H1 (cell line): ENCODE measurements around the gene NOXO1. TPM values are rescaled to one million over a fixed set of nuclear protein-coding genes. Genes with fewer than 3 reads are reported as not detected.
A peak's percentile ranks its signal among the peaks of the same experiment; 100 is the strongest.

Source experiments
- CTCF ChIA-PET: fragments of 300-600 bp; sonication (Branson Sonifier 250); formaldehyde crosslinking; loops from one replicate; lab custom pipeline; 2021; ENCODE audit not compliant: partially characterized antibody; lab: Charles Lee
- POLR2A ChIA-PET: fragments of 300-600 bp; sonication (Branson Sonifier 250); formaldehyde crosslinking; loops from one replicate; lab custom pipeline; 2021; ENCODE audit warnings: inconsistent platforms; ENCODE audit not compliant: partially characterized antibody; lab: Charles Lee
- DNase-seq, 2 experiments: peaks; one replicate each; pipeline versions ENCODE4 v3.0.0 to v3.0.0-alpha.2; 2010 to 2022; ENCODE audit warnings: low spot score in 2 of 2, low read depth in 1 of 2, mixed read lengths in 1 of 2
- FAIRE-seq: peaks from 2 replicates; lab custom pipeline; 2011; peaks lifted over from hg19 to GRCh38; lab: Jason Lieb, UNC
- H2AFZ ChIP-seq: 2 replicates; pipeline ENCODE4 v1.8.1; 2012; ENCODE audit warnings: low read length, inconsistent platforms
- H2AK5ac ChIP-seq: 2 replicates; pipeline ENCODE4 v1.6.1; 2013; ENCODE audit warnings: low read depth, low read length
- H2BK120ac ChIP-seq: replicated peaks from 2 replicates; pipeline ENCODE3; 2013; ENCODE audit warnings: low read depth, low read length, inconsistent platforms
- H2BK12ac ChIP-seq: 2 replicates; pipeline ENCODE4 v1.6.1; 2013; ENCODE audit warnings: low read depth, low read length
- H2BK15ac ChIP-seq: 2 replicates; pipeline ENCODE4 v1.6.1; 2013; ENCODE audit warnings: low read length
- H2BK20ac ChIP-seq: 2 replicates; pipeline ENCODE4 v1.6.1; 2013; ENCODE audit warnings: low read length
- H2BK5ac ChIP-seq: 2 replicates; pipeline ENCODE4 v1.6.1; 2013; ENCODE audit warnings: low read depth, low read length
- H3K14ac ChIP-seq: 2 replicates; pipeline ENCODE4 v1.6.1; 2013; ENCODE audit warnings: inconsistent platforms; ENCODE audit not compliant: insufficient read length
- H3K18ac ChIP-seq: 2 replicates; pipeline ENCODE4 v1.6.1; 2013; ENCODE audit warnings: low read length; ENCODE audit errors: extremely low read depth
- H3K23ac ChIP-seq: 2 replicates; pipeline ENCODE4 v1.6.1; 2013; ENCODE audit warnings: inconsistent platforms; ENCODE audit not compliant: insufficient read length
- H3K23me2 ChIP-seq: 2 replicates; pipeline ENCODE4 v1.6.1; 2013; ENCODE audit warnings: low read depth, low read length
- H3K27ac ChIP-seq: 2 replicates; pipeline ENCODE4 v1.6.1; 2011; ENCODE audit warnings: low read depth, low read length, inconsistent platforms
- H3K27me3 ChIP-seq, 4 experiments: replicated peaks in 1 of 4; 1 replicate in 1 of 4; 2 replicates in 3 of 4; pipeline versions ENCODE4 v1.6.1 to v1.8.1; 2011 to 2013; ENCODE audit warnings: low read length in 3 of 4, mild to moderate bottlenecking in 3 of 4, inconsistent platforms in 2 of 4, mixed read lengths in 2 of 4, moderate library complexity in 1 of 4; ENCODE audit not compliant: control insufficient read depth in 3 of 4, insufficient read depth in 3 of 4; ENCODE audit errors: extremely low read depth in 1 of 4
- H3K36me3 ChIP-seq, 4 experiments: 2 replicates each; pipeline versions ENCODE4 v1.6.1 to v1.8.1; 2011 to 2013; ENCODE audit warnings: mild to moderate bottlenecking in 4 of 4, low read length in 3 of 4, moderate library complexity in 2 of 4, control low read depth in 1 of 4, inconsistent platforms in 1 of 4; ENCODE audit not compliant: insufficient read depth in 4 of 4, control insufficient read depth in 2 of 4
- H3K4ac ChIP-seq: replicated peaks from 2 replicates; pipeline ENCODE3; 2013; ENCODE audit warnings: low read length, low read depth, mixed read lengths, inconsistent platforms; ENCODE audit not compliant: insufficient read length
- H3K4me1 ChIP-seq, 4 experiments: replicated peaks in 1 of 4; 1 replicate in 1 of 4; 2 replicates in 3 of 4; pipeline versions ENCODE4 v1.6.1 to v1.8.1; 2011 to 2013; ENCODE audit warnings: low read length in 3 of 4, inconsistent platforms in 2 of 4, mixed read lengths in 1 of 4; ENCODE audit not compliant: insufficient read depth in 4 of 4, control insufficient read depth in 3 of 4
- H3K4me2 ChIP-seq, 2 experiments: 2 replicates each; pipeline versions ENCODE4 v1.6.1 to v1.8.1; 2011 to 2013; ENCODE audit warnings: low read depth in 2 of 2, low read length in 2 of 2, control low read depth in 1 of 2, inconsistent platforms in 1 of 2, mild to moderate bottlenecking in 1 of 2; ENCODE audit not compliant: insufficient read depth in 1 of 2
- H3K4me3 ChIP-seq, 4 experiments: fragments of 200-600, 300-600 bp in 1 of 4; sonication (generic), shearing (Covaris generic), sonication (Bioruptor Twin) in 1 of 4; 2 replicates each; pipeline versions ENCODE4 v1.5.1 to v1.8.1; 2011 to 2016; ENCODE audit warnings: low read length in 4 of 4, low read depth in 3 of 4, control low read depth in 2 of 4, inconsistent platforms in 2 of 4, mild to moderate bottlenecking in 2 of 4, mixed read lengths in 1 of 4, moderate library complexity in 1 of 4; ENCODE audit not compliant: insufficient read depth in 2 of 4; ENCODE audit errors: extremely low read depth in 1 of 4
- H3K56ac ChIP-seq: replicated peaks from 2 replicates; pipeline ENCODE3; 2013; ENCODE audit warnings: low read depth, mild to moderate bottlenecking, mixed read lengths, low read length, inconsistent platforms; ENCODE audit not compliant: insufficient read length
- H3K79me1 ChIP-seq: 2 replicates; pipeline ENCODE4 v1.6.1; 2013; ENCODE audit warnings: low read depth, low read length, control low read depth
- H3K79me2 ChIP-seq, 2 experiments: 2 replicates each; pipeline versions ENCODE4 v1.6.1 to v1.8.1; 2012 to 2013; ENCODE audit warnings: low read length in 2 of 2, mild to moderate bottlenecking in 2 of 2, inconsistent platforms in 1 of 2; ENCODE audit not compliant: insufficient read depth in 2 of 2, control insufficient read depth in 1 of 2
- H3K9ac ChIP-seq, 4 experiments: replicated peaks in 1 of 4; 1 replicate in 1 of 4; 2 replicates in 3 of 4; pipeline versions ENCODE4 v1.6.1 to v1.8.1; 2011 to 2013; ENCODE audit warnings: low read depth in 3 of 4, low read length in 3 of 4, control low read depth in 2 of 4, mild to moderate bottlenecking in 2 of 4, moderate library complexity in 2 of 4, inconsistent platforms in 1 of 4; ENCODE audit errors: extremely low read depth in 1 of 4
- H3K9me3 ChIP-seq, 2 experiments: 2 replicates each; pipeline versions ENCODE4 v1.6.1 to v1.8.1; 2012 to 2013; ENCODE audit warnings: mild to moderate bottlenecking in 2 of 2, moderate library complexity in 2 of 2, control low read depth in 1 of 2, inconsistent platforms in 1 of 2, low read depth in 1 of 2, low read length in 1 of 2, mixed read lengths in 1 of 2; ENCODE audit not compliant: insufficient read depth in 2 of 2
- H4K20me1 ChIP-seq, 2 experiments: replicated peaks in 1 of 2; 2 replicates each; pipeline versions ENCODE3 to v1.8.1; 2011 to 2013; ENCODE audit warnings: inconsistent platforms in 2 of 2, low read length in 2 of 2, mild to moderate bottlenecking in 1 of 2; ENCODE audit not compliant: insufficient read depth in 2 of 2, control insufficient read depth in 1 of 2
- H4K5ac ChIP-seq: 2 replicates; pipeline ENCODE4 v1.6.1; 2013; ENCODE audit warnings: low read length, low read depth, mixed read lengths, inconsistent platforms; ENCODE audit not compliant: insufficient read length
- H4K8ac ChIP-seq: 2 replicates; pipeline ENCODE4 v1.8.0; 2013; ENCODE audit warnings: mild to moderate bottlenecking, moderate library complexity, low read length, inconsistent platforms; ENCODE audit not compliant: insufficient read depth; ENCODE audit errors: extremely low read depth
- H4K91ac ChIP-seq: replicated peaks from 2 replicates; pipeline ENCODE3; 2013; ENCODE audit warnings: low read length, mixed read lengths, inconsistent platforms; ENCODE audit not compliant: insufficient read length
- BCL11A ChIP-seq, 2 experiments: IDR thresholded peaks; one replicate each; pipeline ENCODE4 v1.6.1; 2011; ENCODE audit warnings: low read depth in 2 of 2, low read length in 2 of 2, mild to moderate bottlenecking in 2 of 2
- POLR2A ChIP-seq, 2 experiments: IDR thresholded peaks; 1 replicate in 1 of 2; 2 replicates in 1 of 2; pipeline ENCODE4 v1.6.1; 2011; ENCODE audit warnings: low read depth in 2 of 2, low read length in 2 of 2, mild to moderate bottlenecking in 2 of 2; ENCODE audit errors: control extremely low read depth in 1 of 2
- POLR2AphosphoS5 ChIP-seq: IDR thresholded peaks from 2 replicates; pipeline ENCODE4 v1.6.1; 2011; ENCODE audit warnings: low read depth, low read length
- SP1 ChIP-seq: IDR thresholded peaks from 2 replicates; pipeline ENCODE4 v1.6.1; 2011; ENCODE audit warnings: low read depth, low read length
- TEAD4 ChIP-seq: IDR thresholded peaks from 2 replicates; pipeline ENCODE4 v1.6.1; 2012; ENCODE audit warnings: low read depth, low read length, inconsistent platforms, mixed read lengths
- WGBS, 2 experiments: shearing (Covaris generic) in 1 of 2; methylation state at CpG; one replicate each; pipeline versions ENCODE4 v1.1.6 to v1.1.7; 2013 to 2015; ENCODE audit warnings: low lambda C conversion rate in 2 of 2, mixed read lengths in 2 of 2, inconsistent platforms in 1 of 2, low coverage in 1 of 2, missing lambda C conversion rate in 1 of 2; ENCODE audit not compliant: insufficient replicate concordance in 2 of 2, insufficient coverage in 1 of 2, insufficient read length in 1 of 2; ENCODE audit errors: extremely low coverage in 1 of 2, missing lambda C conversion rate in 1 of 2; 5-methylcytosine and 5-hydroxymethylcytosine counted together
- polyA plus RNA-seq, 7 experiments: library from polyadenylated mRNA; depleted of rRNA in 3 of 7; stranded (reverse) in 5 of 7; unstranded in 2 of 7; fragments of >200 nt in 5 of 7; fragments of 200-250 nt in 2 of 7; gene quantifications; 1 replicate in 5 of 7; 2 replicates in 1 of 7; 4 replicates in 1 of 7; pipeline versions ENCODE4 v1.2.1 to v1.2.3, GENCODE V29; 2011 to 2013; ENCODE audit warnings: missing spikeins in 2 of 7, mixed read lengths in 2 of 7
- total RNA-seq: library from RNA; stranded (reverse); fragmentation: NEBNext Ultra II Directional; extraction: Animal tissue kit (Norgen Biotek cat#: 25700); gene quantifications from 2 replicates; pipeline ENCODE4 v1.2.1, GENCODE V29; 2021
- TF ChIP-seq, protein P1 (sequence below): IDR thresholded peaks from 2 replicates; pipeline ENCODE4 v1.6.1; 2012; ENCODE audit warnings: low read length, inconsistent platforms

NOXO1 gene
- total and polyA plus RNA-seq, 2 of the 8 experiments (the other 6 are each of a cell fraction or from before 2014, with no cell fraction given) = 1.3 to 2.5 TPM

DNA sequence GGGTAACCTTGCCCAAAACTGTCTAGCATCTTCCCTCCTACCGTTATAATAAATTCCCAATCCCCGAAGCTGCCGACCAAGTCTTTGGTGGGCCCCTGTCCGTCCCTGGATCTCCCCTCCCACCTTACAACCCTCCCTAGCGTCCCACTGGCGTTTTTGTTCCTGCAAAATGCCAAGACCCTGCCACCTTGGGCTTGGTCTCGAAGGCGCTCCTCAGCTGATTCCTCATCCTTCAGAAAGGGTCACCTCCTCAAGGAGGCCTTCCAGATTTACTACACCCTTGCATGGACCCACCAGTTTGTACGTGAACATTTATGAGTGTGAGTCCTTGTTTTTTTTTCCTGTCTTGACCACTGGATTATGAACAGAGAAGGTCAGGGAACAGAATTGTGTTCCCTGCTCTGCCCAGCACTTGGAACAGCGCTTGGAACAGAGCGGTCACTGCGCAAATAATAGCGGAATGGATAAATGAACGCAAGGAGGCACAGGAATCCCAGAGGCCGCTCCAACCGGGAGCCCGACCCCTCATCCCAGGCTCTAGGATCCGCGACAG, 1.8 kb upstream of the NOXO1 start:
- TF ChIP-seq SP1 (peak; percentile 48; the same call in 1 of the 2 replicates), BCL11A (IDR thresholded peaks at IDR 0.05; ENCODE audit: low read depth in 2 of 2, low read length in 2 of 2) (no peak), POLR2AphosphoS5 (no peak), POLR2A (IDR thresholded peaks at IDR 0.05; ENCODE audit: control extremely low read depth in 1 of 2, low read depth in 2 of 2, low read length in 2 of 2) (0 out of 3 replicates have a peak, but pooled peaks of 1 of the 2 experiments have one; percentile 5), TEAD4 (0 out of 2 replicates have a peak, but pooled peaks have one; percentile 6)
- TF ChIP-seq, protein P1, sequence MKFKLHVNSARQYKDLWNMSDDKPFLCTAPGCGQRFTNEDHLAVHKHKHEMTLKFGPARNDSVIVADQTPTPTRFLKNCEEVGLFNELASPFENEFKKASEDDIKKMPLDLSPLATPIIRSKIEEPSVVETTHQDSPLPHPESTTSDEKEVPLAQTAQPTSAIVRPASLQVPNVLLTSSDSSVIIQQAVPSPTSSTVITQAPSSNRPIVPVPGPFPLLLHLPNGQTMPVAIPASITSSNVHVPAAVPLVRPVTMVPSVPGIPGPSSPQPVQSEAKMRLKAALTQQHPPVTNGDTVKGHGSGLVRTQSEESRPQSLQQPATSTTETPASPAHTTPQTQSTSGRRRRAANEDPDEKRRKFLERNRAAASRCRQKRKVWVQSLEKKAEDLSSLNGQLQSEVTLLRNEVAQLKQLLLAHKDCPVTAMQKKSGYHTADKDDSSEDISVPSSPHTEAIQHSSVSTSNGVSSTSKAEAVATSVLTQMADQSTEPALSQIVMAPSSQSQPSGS = 0 out of 2 replicates have a peak, but pooled peaks have one; percentile 3
- ChIA-PET CTCF (interaction anchor here (0.6 to 3.1 kb wide), 8 partner anchors 11 to 550 kb away, joined by 3 to 9 read pairs (median 4); no protein-coding TSS in a partner anchor), POLR2A (interaction anchor here (0.7 to 28.2 kb wide), 5 partner anchors 9 to 58 kb away, joined by 4 to 736 read pairs (median 4); partner anchors contain the start of genes NDUFB10, RNF151, RPS2 and TBL3)
- Histone ChIP-seq H3K4me1 (peaks cover 3 to 40% (median 27%) of the 10 kb centered on the region in 4 experiments), H3K9me3 (no peaks in the 10 kb centered on the region), H3K27me3 (peaks cover 8 to 40% (median 39%) of the 10 kb centered on the region in 4 experiments; a peak in 6 of 7 replicates), H3K79me1 (no peaks in the 10 kb centered on the region), H3K9ac (peak overlapping the region in 1 of 4 experiments; percentile 4; a peak in 1 of 7 replicates), H2BK5ac (no peak overlapping the region), H4K8ac (no peak overlapping the region), H2AK5ac (peak overlapping the region; percentile 86; the same call in 1 of the 2 replicates), H2BK120ac (no peak overlapping the region), H3K56ac (no peak overlapping the region), H3K14ac (no peak overlapping the region), H4K5ac (no peak overlapping the region), H3K27ac (no peak overlapping the region), H2BK15ac (peak overlapping the region; percentile 61; the same call in 1 of the 2 replicates), H2BK20ac (no peak overlapping the region), H3K79me2 (peaks cover 0 to 9% of the 10 kb centered on the region in 2 experiments; a peak in 1 of 4 replicates), H2AFZ (no peak overlapping the region), H4K20me1 (peaks cover 0 to 13% of the 10 kb centered on the region in 2 experiments), H3K4ac (no peak overlapping the region), H3K4me3 (peak overlapping the region; percentile 44 to 96 (median 61); a peak in 7 of 8 replicates), H3K23me2 (peaks cover 26% of the 10 kb centered on the region), H3K18ac (no peak overlapping the region), H3K23ac (no peak overlapping the region), H3K4me2 (peak overlapping the region; percentile 58 to 97), H3K36me3 (peaks cover 2 to 7% (median 3%) of the 10 kb centered on the region in 4 experiments; a peak in 3 of 8 replicates), H2BK12ac (no peak overlapping the region), H4K91ac (no peak overlapping the region)
- FAIRE-seq (no peak), DNase-seq (no peak)
- 36% methylated on average over 19 of the region's 19 CpGs; no CpG with 5 or more reads in 1 of the 2 experiments for WGBS, 2 experiments
